NCI-H1417 treated with DMSO at 0.1 percent for 48 hours (cell line): ENCODE data around the gene ECHS1.
A peak's percentile ranks its signal among the peaks of the same experiment; 100 is the strongest.
"Not testable (repeated sequence)": the region's sequence is repeated elsewhere in the genome, so short reads cannot be mapped to it uniquely, and the experiment has no call there.

ENCODE experiments used
- DNase-seq: peaks from one replicate; lab custom pipeline; 2025; lab: John Stamatoyannopoulos, UW

The ECHS1 gene

DNA sequence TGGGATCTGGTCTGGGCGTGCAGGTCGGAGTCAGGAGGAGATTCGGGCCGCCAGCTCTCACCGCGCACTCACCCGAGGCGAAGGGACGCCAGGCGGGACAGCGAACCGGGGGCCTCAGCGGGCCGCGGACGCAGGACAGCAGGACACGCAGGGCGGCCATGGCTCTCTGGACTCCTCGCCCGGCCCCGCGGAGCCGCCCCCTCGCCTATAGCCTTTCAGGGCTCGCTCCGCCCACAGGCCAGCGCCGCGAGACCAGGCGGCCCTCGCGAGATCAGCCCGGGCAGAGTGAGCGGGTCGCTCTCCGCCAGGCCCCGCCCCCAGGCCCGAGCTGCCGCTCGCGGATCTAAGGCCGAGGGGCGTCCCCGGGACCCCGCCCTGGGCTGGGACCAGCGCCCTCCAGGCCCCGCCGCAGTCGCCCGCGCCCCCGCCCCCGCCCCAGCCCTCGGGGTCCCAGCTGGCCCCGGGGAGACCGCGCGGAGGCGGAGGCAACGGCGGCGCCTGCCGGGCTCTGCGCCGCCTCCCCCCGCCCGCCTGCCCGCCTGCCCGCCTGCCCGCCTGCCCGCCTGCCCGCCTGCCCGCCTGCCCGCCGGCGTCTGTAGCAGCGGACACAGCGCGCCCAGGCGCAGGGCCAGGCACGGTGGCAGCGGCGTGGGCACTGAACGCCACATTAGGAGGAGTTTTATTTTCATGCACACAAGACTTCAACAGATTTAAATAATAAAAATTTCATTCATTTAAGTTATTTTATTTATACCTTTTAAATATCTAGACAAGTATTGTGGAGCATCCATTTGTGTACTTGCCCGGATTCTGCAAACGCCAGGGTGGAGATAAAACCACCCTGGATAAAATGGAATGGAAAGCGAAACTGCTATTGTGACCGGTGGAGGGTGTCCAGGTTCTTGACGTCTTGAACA, at the start of gene ECHS1:
ECHS1 (minus strand) TSS at position 181 of the 917 bp plus-strand sequence; CDS start at position 160, 21 bp downstream.
- DNase-seq, result peak; percentile 13

DNA sequence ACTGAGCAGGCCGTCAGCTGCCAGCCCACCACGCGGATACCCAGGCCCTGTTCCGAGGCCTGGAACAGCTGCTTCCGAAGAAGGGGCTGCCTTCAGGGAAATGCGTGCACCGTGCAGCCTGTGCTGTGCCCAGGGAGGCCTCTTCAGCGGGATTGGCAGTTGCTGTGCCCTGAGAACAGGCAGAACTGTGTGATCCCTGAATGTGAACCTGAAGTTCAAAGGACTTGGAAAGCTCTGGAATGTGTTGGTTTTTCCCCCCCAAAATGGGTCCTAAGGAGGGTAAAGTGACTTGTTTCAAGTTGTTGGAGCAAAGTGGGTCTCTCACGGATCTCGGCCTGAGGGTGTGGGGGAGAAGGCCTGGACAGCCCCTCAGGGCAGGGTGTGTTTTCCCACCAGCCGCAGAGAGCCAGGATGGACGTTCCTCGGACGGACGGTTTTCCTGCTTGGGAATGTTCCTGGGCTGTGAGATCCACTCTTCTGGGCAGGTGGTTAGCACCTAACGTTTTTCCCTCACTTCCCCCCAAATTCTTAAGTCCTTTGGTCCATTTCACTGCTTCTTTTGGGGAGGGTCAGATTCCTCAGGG, 49.2 kb upstream of the ECHS1 start:
- no peak for DNase-seq

DNA sequence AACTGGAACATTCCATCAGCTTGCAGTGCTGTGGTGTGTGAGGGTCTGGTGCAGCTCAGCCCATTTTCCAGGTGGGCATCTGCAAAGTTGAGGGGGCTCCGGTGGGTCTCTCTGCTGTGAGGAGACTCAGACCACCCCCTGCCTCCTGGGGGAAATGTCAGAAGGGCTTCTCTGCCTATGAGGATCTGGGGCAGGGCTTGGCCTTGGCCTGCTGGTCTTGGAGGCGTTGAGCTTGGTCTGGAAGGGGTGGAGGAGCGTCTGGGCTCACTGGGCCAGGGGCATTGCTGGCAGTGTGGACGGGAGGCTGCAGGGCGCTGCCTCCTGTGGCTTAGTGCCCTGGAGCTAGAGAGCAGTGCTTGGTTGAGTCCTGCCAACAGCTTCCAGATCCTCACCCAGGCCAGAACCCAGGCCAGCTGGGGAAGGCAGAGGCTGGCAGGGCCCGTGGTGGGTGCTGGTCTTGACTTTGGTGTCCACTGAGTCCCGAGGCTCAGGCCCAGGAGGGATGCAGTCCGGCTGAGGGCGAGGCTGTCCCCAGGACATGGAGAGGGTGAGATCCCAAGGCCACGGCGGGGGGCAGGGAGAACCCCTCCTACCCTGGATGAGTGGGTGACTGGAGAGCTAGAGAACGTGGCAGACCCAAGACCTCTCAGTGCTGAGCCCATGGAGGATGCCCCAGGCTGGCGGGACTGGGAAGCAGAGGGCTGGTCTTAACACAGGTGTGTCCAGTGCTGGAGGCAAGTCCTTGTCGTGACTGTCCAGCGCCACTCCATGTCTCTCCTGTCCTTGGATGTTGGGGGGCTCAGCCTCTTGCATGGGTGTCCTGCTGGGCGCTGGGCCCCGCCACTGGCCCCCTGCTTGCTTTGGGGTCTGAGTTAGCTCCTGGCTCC, 48.4 kb upstream of the ECHS1 start:
- DNase-seq, result no peak

DNA sequence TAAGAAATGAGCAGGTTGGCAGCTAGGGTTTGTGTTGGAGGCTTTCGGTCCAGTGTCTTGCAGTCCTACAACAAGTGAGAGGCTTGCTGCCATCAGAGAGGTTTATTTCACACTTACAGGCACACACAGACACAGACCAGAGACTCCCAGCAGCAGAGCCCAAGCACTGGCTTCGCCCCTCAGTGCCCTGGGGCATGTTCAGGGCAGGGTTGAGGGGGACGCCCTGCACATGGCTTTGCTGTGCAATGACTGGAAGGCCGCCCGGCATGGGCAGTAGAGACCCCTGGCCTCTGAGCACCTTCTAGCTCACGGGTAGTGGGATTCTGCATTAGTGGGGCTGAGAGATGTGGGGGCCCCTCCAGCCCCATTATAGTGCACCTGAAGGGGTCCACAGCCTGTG, 47.4 kb upstream of the ECHS1 start:
- DNase-seq, result no peak

DNA sequence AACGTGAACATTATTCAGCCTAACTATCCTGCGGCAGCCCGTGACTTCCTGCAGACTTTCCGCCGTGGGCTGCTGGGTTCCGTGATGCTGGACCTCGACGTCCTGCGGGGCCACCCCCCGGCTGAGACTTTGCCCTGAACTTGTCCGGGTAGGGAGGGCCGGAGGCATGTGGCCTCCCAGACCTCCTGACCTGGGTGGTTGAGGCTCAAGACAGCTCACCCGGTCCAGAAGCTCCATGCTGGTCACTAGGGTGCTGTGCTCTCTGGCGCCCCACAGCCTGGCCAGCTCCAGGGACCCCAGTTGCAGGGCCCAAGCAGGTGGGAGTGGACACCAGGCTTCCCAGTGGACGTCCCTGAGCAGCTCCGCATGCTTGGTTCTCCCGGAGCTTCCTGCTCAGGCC, 46.9 kb upstream of the ECHS1 start:
- DNase-seq, result no peak

DNA sequence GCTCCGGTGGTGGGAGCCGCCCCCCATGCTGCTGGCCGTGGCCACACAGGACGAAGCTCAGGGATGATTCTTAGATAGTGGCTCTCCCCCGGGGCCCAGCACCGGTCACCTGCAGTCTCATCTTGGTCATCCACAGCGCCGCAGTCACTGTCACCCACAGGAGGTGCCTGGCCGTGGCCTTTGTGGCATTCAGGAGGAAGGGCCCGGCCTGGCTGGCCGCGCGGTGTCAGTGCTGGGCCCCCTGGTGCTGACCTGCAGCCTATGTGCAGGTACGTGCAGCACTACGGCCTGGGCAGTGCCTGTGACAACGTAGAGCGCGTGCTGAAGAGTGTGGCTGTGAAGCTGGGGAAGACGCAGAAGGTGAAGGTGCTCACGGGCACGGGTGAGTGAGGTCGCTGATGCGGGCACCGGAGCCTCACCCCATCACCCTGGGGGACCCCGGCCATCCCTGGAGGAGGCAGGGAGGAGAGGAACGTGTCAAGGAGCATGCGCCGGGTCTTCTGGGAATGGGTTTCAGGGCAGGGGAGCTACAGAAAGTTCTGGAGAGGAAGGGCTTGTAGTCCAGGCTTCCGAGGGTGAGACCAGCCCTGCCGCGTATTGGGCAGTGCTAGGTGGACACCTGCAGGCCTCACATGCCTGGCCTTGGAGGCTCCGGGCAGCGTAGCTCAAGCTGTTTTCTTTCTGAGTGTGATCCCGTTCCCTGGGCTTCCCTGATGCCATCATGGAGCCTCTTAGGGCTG, 46.2 kb upstream of the ECHS1 start:
- no peak for DNase-seq

DNA sequence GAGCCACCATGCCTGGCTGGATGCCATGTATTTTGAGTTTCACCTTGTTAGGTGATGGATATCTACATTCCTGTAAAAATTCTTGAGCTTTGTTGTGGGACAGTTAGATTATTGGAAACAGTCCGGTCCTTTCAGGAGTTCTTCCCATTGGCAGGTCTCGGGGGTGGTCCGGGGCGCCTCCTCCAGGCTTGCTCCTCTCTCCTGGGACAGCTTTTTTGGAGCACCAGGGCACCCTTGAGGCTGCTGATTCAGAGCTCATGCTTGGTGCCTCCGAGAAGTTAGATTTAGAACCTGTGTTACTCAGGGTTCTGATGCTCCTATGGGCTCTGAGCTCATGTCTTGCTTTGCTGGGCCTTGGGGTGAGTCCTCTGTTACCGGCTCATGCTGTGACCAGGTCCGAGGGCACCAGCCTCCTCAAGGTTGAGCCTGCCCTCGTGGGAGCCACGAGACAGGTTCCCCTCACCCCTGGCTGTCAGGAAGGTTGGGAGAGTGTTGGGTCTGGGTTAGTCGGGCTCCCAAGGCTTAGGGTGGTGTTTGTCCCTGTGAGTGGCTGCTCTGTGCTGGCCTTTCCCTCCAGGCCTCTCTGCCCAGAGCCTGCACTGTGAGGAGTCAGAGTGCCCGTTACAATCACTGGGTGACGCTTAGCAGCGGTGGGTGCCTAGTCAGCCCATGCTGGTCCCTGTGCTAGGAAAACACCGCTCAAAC, 45.3 kb upstream of the ECHS1 start:
- no peak for DNase-seq

DNA sequence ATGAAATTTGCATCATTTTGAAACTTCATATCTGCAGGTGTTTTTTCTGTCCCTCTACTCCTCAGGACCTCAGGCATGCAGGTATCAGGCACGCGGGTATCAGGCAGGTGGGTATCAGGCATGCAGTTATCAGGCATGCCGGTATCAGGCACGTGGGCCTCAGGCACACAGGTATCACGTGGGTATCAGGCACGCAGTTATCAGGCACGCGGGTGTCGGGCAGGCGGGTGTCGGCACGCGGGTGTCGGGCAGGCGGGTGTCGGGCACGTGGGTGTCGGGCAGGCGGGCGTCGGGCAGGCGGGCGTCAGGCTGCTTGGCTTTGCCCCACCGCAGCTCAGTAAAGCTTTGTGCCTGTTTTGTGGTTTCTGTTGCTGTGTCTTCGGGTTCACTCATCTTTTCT, 42.6 kb upstream of the ECHS1 start:
- no peak for DNase-seq

DNA sequence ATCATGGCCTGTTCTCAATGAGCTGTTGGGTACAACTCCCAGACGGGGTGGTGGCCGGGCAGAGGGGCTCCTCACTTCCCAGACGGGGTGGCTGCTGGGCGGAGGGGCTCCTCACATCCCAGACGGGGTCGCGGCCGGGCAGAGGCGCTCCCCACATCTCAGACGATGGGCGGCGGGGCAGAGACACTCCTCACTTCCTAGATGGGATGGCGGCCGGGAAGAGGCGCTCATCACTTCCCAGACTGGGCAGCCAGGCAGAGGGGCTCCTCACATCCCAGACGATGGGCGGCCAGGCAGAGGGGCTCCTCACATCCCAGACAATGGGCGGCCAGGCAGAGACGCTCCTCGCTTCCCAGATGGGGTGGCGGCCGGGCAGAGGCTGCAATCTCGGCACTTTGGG, 41.2 kb upstream of the ECHS1 start:
- DNase-seq, result not testable (repeated sequence)

DNA sequence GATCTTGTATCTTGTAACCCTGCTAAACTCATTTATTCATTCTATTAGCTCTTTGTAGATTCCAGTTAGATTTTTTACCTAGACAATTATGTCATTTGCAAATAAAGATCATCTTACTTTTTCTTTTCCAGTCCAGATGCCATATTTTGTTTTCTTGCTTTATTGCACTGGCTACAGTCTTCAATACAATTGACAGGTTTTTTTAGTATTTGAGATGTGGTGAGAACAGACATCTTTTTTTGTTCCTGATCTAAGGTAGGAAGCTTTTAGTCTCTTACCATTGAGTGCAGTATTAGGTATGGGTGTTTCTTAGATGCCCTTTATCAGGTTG, 39.2 kb upstream of the ECHS1 start:
- no peak for DNase-seq

DNA sequence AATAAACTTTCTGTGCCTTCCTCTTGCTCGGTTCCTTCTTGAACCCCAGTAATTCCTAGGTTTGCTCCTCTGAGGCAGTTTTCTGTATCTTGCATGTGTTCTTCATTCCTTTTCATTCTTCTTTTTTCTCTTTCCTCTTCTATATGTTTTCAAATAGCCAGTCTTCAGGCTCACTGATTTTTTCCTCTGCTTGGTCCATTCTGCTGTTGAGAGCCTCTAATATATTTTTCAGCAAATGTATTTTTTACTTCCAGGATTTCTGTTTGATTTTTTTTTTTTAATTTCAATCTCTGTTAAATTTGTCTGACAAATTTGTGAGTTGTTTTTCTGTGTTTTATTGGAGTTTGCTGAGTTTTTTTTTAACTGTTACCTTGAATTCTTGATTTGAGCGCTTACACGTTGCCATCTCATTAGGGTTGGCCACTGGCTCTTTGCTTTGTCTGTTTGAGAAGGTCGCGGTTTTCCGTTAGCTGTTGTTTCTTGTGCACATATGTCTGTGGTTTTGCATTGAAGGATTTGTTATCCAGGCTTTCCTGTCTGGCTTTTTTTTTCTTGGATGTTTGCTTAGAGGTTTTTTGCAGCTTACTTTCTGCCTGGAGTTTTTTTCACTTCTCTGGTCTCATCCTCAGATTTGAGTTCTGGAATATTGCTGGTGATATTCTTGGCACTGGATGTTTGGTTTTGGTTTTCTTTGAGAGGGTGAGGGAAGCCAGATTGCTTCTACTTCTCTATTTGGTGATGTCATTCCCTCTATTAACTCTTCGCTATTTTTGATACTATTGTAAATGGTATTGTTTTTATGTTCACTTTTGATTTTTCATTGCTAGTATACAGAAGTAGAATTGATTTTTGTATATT, 38.6 kb upstream of the ECHS1 start:
- no peak for DNase-seq

DNA sequence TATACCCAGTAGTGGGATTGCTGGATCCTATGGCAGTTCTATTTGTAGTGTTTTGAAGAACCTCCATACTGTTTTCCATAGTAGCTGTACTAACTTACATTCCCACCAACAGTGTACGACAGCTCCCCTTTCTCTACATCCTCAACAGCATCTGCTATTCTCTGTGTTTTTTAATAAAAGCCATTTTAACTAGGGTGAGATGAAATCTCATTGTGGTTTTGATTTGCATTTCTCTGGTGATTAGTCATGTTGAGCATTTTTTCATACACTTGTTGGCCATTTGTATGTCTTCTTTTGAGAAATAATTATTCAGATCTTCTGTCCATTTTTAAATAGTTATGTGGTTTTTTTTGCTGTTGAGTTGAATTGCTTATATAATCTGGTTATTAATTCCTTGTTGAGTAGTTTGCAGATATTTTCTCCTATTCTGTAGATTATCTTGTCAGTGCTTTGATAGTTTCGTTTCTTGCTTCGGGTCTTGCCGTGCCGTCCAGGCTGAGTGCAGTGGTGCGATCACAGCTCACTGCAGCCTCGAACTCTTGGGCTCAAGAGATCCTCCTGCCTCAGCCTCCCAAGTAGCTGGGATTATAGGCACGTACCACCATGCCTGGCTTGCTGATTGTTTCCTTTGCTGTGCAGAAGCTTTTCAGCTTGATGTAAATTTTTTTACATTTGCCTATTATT, 32.8 kb upstream of the ECHS1 start:
- DNase-seq, result no peak

DNA sequence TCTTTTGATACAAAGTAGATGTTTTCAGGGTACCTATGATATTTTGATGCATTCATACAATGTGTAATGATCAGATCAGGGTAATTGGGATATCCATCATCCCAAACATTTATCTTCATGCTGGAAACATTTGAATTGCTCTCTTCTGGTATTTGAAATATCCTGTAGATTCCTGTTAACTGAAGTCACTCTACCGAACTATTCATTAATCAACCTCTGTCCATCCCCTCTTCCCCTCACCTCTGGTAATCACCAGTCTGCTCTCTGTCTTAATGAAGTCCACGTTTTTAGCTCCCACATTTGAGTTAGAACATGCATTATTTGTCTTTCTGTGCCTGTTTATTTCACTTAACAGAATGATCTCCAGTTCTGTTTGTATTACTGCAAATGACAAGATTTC, 32.1 kb upstream of the ECHS1 start:
- DNase-seq, result no peak

DNA sequence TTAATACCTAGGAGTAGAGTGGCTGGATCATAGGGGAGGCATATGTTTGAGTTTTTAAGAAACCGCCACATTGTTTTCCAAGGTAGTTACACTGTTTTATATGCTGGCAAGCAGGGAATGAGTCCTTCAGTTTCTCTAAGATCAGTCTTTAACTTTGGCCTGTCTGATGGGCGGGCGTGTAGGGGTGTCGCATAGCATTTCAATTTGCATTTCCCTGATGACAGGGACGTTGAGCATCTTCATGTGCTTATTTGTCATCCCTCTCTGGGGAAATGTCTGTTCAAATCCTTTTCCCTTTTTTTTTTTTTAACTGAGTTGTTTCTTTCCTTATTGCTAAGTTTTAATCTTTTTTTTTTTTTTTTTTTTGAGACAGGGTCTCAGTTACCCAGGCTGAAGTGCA, 30.6 kb upstream of the ECHS1 start:
- DNase-seq, result no peak

DNA sequence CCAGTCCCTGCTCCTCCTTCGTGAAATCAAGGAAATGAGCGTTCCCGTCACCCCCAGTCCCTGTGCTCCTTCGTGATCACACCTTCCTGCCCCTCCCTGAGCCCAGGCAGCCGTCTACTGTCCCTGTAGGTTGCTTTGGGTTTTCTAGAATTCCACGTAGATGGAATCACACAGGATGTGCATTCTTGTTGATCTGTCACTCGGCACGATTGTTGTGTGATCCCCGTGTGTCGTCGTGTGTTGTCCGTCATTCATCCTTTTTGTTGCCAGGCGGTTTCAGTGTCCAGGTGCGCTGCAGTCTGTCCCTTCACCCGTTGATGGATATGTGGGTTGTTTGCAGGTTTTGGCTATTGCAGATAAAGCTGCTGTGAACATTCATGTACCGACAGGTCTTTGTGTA, 30.2 kb upstream of the ECHS1 start:
- no peak for DNase-seq

DNA sequence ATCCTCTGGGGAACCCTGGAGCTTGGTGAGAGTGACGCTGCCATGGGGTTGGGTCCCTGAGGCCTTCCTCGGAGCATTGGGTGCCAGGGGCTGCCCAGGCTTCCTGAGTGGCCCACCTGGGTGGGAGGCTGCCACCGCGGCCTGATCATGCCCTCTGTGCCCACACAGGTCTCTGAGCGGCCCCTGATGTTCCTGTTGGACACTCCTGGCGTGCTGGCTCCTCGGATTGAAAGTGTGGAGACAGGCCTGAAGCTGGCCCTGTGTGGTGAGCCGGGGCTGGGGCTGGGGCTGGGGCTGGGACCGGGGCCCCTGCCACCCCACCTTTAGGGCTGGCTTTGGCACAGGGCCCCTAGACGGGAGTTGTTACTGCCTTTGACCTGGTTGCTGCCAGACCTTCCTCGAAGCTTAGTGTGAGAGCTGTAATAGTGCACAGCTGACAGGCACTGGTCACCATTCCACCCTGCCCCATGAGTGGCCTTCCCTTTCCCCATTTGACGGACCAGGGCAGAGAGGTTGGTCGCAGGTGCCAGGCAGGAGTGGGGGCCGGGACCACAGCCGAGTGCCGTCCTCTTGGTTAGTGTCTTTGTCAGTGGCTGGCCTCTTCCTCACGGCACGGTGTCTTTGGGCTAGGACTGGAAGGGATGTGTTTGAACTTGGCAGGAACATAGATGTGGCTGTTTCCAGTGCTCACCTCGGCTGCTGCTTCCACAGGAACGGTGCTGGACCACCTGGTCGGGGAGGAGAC, 29.0 kb upstream of the ECHS1 start:
- DNase-seq, result no peak

DNA sequence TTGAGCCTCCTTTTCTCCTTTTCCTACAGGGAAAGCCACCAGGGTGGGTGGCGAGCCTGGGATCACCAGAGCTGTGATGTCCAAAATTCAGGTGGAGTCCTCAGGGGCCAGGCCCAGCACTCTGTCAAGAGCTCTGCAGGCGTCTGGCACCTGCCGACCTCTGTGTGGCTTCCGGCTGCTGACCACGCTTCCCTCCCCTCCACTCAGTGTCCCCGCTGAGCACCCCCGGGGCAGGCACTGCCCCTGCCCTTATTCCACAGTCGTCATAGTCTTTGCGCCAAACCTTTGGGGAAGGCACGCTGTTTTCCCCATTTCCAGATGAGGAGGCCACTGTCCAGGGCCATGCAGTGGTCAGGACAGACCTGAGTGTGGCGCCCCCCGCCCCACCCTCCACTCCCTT, 28.3 kb upstream of the ECHS1 start:
- DNase-seq, result no peak

DNA sequence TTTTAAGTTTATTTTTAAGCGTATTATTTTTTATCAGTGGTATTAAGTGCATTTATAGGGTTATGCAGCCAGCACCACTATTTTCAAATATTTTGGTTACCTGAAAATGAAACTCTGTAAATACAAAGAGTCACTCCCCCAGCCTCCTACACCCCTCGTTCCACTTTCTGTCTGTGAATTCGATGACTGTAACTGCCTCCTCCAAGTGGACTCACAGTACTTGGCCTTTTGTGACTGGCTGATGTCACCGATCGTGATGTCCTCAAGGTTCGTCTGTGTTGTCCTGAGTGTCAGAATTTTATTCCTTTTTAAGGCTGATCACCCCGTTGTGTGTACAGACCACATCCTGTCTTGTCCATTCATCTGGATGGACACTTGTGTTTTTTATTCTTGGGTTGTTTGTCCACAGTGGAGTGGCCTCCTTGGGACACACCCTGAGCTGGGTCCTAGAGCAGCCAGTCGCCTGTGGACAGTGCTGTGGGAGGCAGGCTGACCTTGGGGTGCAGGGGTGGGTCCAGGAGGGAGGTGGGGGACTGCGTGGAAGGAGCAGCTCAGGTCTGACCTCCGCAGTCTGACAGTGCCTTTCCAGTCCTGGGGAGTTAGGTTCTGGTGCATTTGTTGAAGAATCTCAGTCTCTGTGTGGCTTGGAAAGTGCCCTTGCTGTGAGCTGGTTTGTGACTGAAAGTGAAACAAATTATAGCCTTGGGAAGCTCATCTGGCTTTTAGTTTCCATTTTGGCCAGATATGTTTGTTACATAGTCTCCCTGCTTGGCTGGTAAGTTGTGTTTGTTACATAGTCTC, 27.7 kb upstream of the ECHS1 start:
- DNase-seq, result no peak
